ENCODE results near the gene DENND1A. TPM values are rescaled to one million over a fixed set of nuclear protein-coding genes. Genes with fewer than 3 reads are reported as not detected.

DENND1A gene
- total RNA-seq, 1 experiment from 2014 or later = 50.1 TPM

DNA sequence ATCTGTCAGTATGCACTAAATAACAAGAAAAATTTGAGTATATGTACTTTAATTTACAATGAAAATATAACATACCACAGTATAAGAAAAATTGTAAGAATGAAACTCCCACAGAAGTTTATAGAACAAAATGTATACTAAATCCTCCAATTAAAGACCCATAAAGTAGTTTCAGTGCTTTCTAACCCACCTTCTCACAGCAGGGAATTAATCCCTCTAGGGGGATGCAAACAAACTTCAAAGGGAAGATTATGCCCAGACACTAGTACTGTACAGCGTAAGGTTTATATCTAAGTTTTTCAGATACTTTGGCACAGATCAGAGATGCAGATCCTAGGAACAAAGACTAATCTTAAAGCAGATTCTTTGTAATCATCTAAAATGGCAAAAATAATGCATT is 57.2 kb downstream of the DENND1A start:
- H3K9ac ChIP-seq (ENCODE audit: low read length) = no peak overlapping the region
- no peaks in the 10 kb centered on the region for H3K9me3 ChIP-seq (ENCODE audit: low read length)
- H3K27ac ChIP-seq (ENCODE audit: low read length) = no peak overlapping the region
- no peaks in the 10 kb centered on the region for H3K27me3 ChIP-seq (ENCODE audit: low read length)
- peaks cover 3% of the 10 kb centered on the region; the same call in 1 of the 2 replicates for H3K79me2 ChIP-seq (ENCODE audit: low read length)
- H3K4me3 ChIP-seq (ENCODE audit: low read length) = no peak overlapping the region
- no peak for DNase-seq
- H4K20me1 ChIP-seq (ENCODE audit: insufficient read depth, low read depth, low read length) = peaks cover 6% of the 10 kb centered on the region; the same call in 1 of the 2 replicates
- no peaks in the 10 kb centered on the region for H3K9me2 ChIP-seq (replicated peaks; ENCODE audit: insufficient read depth, low read length)
- no peak overlapping the region for H3K4me2 ChIP-seq (ENCODE audit: low read depth, low read length, poor library complexity, severe bottlenecking)
- H3K36me3 ChIP-seq (ENCODE audit: insufficient read depth, low read length) = peaks cover 7% of the 10 kb centered on the region
- no peak overlapping the region for H2AFZ ChIP-seq (ENCODE audit: low read length)
- H3K4me1 ChIP-seq (ENCODE audit: low read length) = peaks cover 6% of the 10 kb centered on the region

DNA sequence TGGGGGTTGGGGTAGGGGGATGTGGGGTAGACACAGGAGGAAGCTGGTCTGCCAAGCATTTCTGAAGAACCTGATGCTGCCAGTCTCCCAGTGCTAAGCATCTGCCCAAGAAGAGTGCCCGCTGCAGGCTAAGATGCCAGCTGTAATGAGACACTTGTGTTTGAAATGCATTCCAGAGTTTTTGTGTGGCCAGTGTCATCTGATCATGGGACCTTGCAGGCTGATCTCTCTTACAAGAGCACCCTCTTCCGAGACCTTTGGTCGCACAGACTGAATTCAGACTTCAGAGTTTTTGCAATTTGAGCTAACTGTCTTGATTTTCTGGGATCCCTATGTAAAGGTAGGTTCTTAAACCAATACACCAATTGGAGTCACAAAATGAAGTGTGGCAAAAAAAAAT is 58.1 kb downstream of the DENND1A start:
- Histone ChIP-seq H3K36me3 (ENCODE audit: insufficient read depth, low read length) (peaks cover 5% of the 10 kb centered on the region), H3K4me2 (ENCODE audit: low read depth, low read length, poor library complexity, severe bottlenecking) (no peak overlapping the region), H3K9ac (ENCODE audit: low read length) (no peak overlapping the region), H2AFZ (ENCODE audit: low read length) (no peak overlapping the region), H4K20me1 (ENCODE audit: insufficient read depth, low read depth, low read length) (peaks cover 14% of the 10 kb centered on the region; the same call in 1 of the 2 replicates), H3K79me2 (ENCODE audit: low read length) (peaks cover 3% of the 10 kb centered on the region; the same call in 1 of the 2 replicates), H3K9me2 (replicated peaks; ENCODE audit: insufficient read depth, low read length) (no peaks in the 10 kb centered on the region), H3K27ac (ENCODE audit: low read length) (no peak overlapping the region), H3K9me3 (ENCODE audit: low read length) (no peaks in the 10 kb centered on the region), H3K4me1 (ENCODE audit: low read length) (peaks cover 15% of the 10 kb centered on the region), H3K4me3 (ENCODE audit: low read length) (no peak overlapping the region), H3K27me3 (ENCODE audit: low read length) (no peaks in the 10 kb centered on the region)
- no peak for DNase-seq

DNA sequence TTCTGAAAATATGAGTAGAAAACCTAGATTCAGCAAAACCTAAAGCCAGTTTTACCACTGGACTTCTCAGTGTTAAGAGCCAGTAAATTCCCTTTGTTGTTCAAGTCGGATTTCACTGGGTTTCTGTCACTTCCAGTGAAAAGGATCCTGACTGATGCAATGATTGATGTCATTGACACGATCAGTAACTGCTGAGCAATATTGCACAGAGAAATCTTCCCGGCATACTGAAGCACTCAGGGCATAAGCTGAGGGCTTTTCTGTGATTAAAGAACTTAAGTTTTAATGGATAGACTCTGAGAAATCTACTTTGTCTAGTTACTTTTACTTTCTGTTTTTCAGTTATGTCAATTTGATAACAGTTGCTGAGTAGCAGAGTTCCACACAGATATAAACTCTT is 61.9 kb downstream of the DENND1A start:
- no peak for DNase-seq
- H3K27me3 ChIP-seq (ENCODE audit: low read length) = no peaks in the 10 kb centered on the region
- H3K27ac ChIP-seq (ENCODE audit: low read length) = no peak overlapping the region
- no peak overlapping the region for H3K9ac ChIP-seq (ENCODE audit: low read length)
- H3K4me1 ChIP-seq (ENCODE audit: low read length) = peaks cover 16% of the 10 kb centered on the region
- peaks cover 19% of the 10 kb centered on the region for H3K79me2 ChIP-seq (ENCODE audit: low read length)
- no peak overlapping the region for H2AFZ ChIP-seq (ENCODE audit: low read length)
- no peak overlapping the region for H3K4me2 ChIP-seq (ENCODE audit: low read depth, low read length, poor library complexity, severe bottlenecking)
- peaks cover 17% of the 10 kb centered on the region; the same call in 1 of the 2 replicates for H4K20me1 ChIP-seq (ENCODE audit: insufficient read depth, low read depth, low read length)
- H3K36me3 ChIP-seq (ENCODE audit: insufficient read depth, low read length) = no peaks in the 10 kb centered on the region
- H3K4me3 ChIP-seq (ENCODE audit: low read length) = no peak overlapping the region
- H3K9me2 ChIP-seq (replicated peaks; ENCODE audit: insufficient read depth, low read length) = no peaks in the 10 kb centered on the region
- H3K9me3 ChIP-seq (ENCODE audit: low read length) = no peaks in the 10 kb centered on the region

DNA sequence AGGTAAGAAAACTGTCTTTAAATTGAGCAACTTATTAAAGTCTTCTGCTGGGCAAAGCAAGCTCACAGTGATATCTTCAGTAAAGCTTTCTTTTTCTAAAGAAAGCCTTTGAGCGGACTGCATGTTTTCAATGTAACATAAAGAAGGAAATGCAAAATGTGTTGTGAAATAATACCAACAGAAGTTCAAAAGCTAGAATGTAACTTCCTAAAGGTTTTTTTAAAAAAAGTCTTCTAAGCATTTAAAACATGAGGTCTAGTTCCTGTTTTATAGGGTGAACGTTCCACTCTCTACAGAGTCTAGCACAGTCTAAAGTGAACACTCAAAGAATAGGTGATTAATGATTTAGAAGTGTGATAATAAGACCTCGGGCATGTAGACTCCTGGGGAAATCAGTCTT is 62.9 kb downstream of the DENND1A start:
- H3K27me3 ChIP-seq (ENCODE audit: low read length) = no peaks in the 10 kb centered on the region
- H3K36me3 ChIP-seq (ENCODE audit: insufficient read depth, low read length) = no peaks in the 10 kb centered on the region
- peaks cover 13% of the 10 kb centered on the region for H3K4me1 ChIP-seq (ENCODE audit: low read length)
- DNase-seq = no peak
- H3K4me3 ChIP-seq (ENCODE audit: low read length) = no peak overlapping the region
- no peaks in the 10 kb centered on the region for H3K9me3 ChIP-seq (ENCODE audit: low read length)
- no peak overlapping the region for H3K27ac ChIP-seq (ENCODE audit: low read length)
- H3K9me2 ChIP-seq (replicated peaks; ENCODE audit: insufficient read depth, low read length) = no peaks in the 10 kb centered on the region
- peaks cover 17% of the 10 kb centered on the region; the same call in 1 of the 2 replicates for H4K20me1 ChIP-seq (ENCODE audit: insufficient read depth, low read depth, low read length)
- H3K4me2 ChIP-seq (ENCODE audit: low read depth, low read length, poor library complexity, severe bottlenecking) = no peak overlapping the region
- no peak overlapping the region for H2AFZ ChIP-seq (ENCODE audit: low read length)
- H3K9ac ChIP-seq (ENCODE audit: low read length) = no peak overlapping the region
- peaks cover 28% of the 10 kb centered on the region for H3K79me2 ChIP-seq (ENCODE audit: low read length)

DNA sequence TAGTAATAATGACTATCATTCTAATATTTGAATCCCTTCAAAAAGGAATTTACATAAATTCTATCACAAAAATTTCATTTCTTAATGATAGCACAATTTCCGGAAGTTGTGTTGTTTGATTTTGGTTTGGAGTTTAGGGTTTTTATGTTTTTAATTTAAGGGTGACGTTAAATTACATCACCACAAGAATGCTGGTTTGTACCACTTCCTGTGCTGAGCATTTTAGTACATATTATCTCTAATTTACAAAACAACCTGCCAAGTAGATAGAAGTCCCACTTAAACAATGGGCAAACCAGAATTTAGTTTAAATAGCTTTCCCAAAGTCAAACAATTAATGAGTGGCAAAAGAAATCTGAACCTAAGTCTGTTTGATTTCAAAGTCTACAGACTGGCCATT is 63.4 kb downstream of the DENND1A start:
- H3K79me2 ChIP-seq (ENCODE audit: low read length) = peaks cover 26% of the 10 kb centered on the region
- H3K4me1 ChIP-seq (ENCODE audit: low read length) = peaks cover 16% of the 10 kb centered on the region
- H3K9ac ChIP-seq (ENCODE audit: low read length) = no peak overlapping the region
- DNase-seq = no peak
- no peak overlapping the region for H3K27ac ChIP-seq (ENCODE audit: low read length)
- no peaks in the 10 kb centered on the region for H3K27me3 ChIP-seq (ENCODE audit: low read length)
- no peak overlapping the region for H3K4me3 ChIP-seq (ENCODE audit: low read length)
- no peak overlapping the region for H3K4me2 ChIP-seq (ENCODE audit: low read depth, low read length, poor library complexity, severe bottlenecking)
- H3K36me3 ChIP-seq (ENCODE audit: insufficient read depth, low read length) = no peaks in the 10 kb centered on the region
- no peak overlapping the region for H2AFZ ChIP-seq (ENCODE audit: low read length)
- H3K9me2 ChIP-seq (replicated peaks; ENCODE audit: insufficient read depth, low read length) = no peaks in the 10 kb centered on the region
- H4K20me1 ChIP-seq (ENCODE audit: insufficient read depth, low read depth, low read length) = peaks cover 17% of the 10 kb centered on the region; the same call in 1 of the 2 replicates
- H3K9me3 ChIP-seq (ENCODE audit: low read length) = no peaks in the 10 kb centered on the region

DNA sequence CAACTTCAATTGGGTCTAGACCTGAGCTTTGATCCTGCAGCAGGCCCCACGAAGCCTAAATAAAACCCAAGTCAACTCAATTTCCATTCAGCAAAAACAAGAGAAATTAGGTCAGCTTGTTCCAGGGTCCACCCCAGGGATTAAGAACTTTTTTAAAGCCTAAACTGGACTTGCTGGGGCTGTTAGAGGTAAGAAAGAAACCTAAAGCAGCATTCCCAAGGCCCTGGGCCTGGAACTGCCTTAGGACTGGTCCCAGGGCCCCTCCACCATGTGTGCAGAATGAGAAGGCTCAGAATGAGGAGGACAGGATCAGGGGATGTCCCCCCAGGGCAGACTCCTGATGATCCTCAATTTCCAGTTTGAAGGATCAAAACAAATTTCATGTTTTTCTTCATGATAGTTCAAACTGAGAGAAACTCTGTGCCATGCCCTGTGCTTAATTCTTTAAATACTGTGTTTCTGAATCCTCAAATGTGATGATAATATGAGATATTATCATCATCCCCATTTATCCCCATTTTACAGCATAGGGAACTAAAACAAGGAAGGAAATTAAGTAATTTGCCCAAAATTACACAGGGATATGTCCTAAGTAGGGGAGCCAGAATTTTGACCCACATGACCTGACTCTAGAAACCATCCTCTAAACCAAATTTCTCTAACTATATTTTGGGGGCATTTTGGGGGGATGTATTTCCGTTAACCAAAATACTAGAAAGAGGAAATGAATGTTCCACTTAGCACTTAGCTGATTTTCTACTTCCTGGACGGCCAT is 64.5 kb downstream of the DENND1A start:
- H3K79me2 ChIP-seq (ENCODE audit: low read length) = peaks cover 26% of the 10 kb centered on the region
- H3K4me1 ChIP-seq (ENCODE audit: low read length) = peaks cover 20% of the 10 kb centered on the region
- H3K36me3 ChIP-seq (ENCODE audit: insufficient read depth, low read length) = no peaks in the 10 kb centered on the region
- H3K4me2 ChIP-seq (ENCODE audit: low read depth, low read length, poor library complexity, severe bottlenecking) = no peak overlapping the region
- H3K27me3 ChIP-seq (ENCODE audit: low read length) = no peaks in the 10 kb centered on the region
- H3K9ac ChIP-seq (ENCODE audit: low read length) = no peak overlapping the region
- no peak overlapping the region for H3K27ac ChIP-seq (ENCODE audit: low read length)
- no peak overlapping the region for H3K4me3 ChIP-seq (ENCODE audit: low read length)
- H3K9me2 ChIP-seq (replicated peaks; ENCODE audit: insufficient read depth, low read length) = no peaks in the 10 kb centered on the region
- no peak for DNase-seq
- H4K20me1 ChIP-seq (ENCODE audit: insufficient read depth, low read depth, low read length) = peaks cover 17% of the 10 kb centered on the region; the same call in 1 of the 2 replicates
- H2AFZ ChIP-seq (ENCODE audit: low read length) = no peak overlapping the region
- H3K9me3 ChIP-seq (ENCODE audit: low read length) = no peaks in the 10 kb centered on the region

DNA sequence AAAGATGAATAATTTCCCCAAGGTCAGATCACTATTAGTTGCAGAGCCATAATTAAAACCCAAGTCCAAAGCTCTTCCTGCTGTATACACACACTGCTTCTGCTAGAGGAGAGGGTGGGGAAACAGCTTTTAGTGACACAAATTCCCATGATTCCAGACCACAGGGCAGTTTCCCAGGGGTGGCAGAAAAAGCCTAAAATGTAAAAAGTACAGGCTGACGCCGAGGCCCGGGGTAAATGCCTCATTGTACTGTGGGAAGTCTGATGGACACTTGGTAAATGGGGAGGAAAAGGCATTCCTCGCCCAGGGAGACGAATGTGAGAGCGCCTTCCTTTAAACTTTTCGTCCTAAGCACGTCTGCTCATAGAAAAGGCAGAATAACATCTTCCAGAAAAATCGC is 65.7 kb downstream of the DENND1A start:
- Histone ChIP-seq H3K9me3 (ENCODE audit: low read length) (no peaks in the 10 kb centered on the region), H3K27ac (ENCODE audit: low read length) (no peak overlapping the region)

DNA sequence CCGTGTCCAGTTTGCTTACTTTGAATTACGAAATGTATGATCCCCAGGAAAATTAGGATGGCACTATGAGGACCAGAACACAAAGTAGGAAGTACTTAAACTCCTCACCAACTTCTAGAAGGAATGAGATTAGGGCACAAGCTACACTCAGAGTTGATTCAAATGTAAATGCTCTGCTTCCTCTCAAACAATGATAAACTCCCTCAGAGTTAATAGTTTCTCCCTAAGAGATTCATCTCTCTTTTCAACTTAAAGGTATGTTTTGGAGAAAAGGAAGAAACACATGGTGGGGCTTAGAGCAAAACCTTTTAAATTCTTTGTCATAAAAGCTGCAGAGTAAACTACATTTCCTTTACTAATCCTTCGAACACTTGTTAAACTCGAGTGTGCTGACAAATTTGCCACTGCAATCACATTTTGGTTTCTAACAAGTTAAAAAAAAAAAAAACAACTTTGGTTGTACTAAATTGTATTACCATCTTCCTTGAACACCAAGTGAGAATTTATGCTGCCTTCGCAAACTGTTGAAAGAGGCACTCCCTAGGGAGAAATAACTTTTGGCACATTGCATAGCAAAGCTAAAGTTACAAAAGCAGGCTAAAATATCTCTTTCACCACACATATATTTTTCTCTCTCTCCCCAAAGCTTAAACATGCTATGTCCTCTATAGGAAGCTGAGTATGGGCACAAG is 66.6 kb downstream of the DENND1A start:
- H2AFZ ChIP-seq (ENCODE audit: low read length) = no peak overlapping the region
- H3K27me3 ChIP-seq (ENCODE audit: low read length) = no peaks in the 10 kb centered on the region
- H3K9me3 ChIP-seq (ENCODE audit: low read length) = no peaks in the 10 kb centered on the region
- no peak overlapping the region for H3K27ac ChIP-seq (ENCODE audit: low read length)
- H3K9ac ChIP-seq (ENCODE audit: low read length) = no peak overlapping the region
- no peak overlapping the region for H3K4me3 ChIP-seq (ENCODE audit: low read length)
- peaks cover 12% of the 10 kb centered on the region; the same call in 1 of the 2 replicates for H4K20me1 ChIP-seq (ENCODE audit: insufficient read depth, low read depth, low read length)
- peaks cover 20% of the 10 kb centered on the region for H3K4me1 ChIP-seq (ENCODE audit: low read length)
- H3K9me2 ChIP-seq (replicated peaks; ENCODE audit: insufficient read depth, low read length) = no peaks in the 10 kb centered on the region
- no peak overlapping the region for H3K4me2 ChIP-seq (ENCODE audit: low read depth, low read length, poor library complexity, severe bottlenecking)
- peaks cover 29% of the 10 kb centered on the region for H3K79me2 ChIP-seq (ENCODE audit: low read length)
- no peak for DNase-seq
- H3K36me3 ChIP-seq (ENCODE audit: insufficient read depth, low read length) = no peaks in the 10 kb centered on the region

More for the DNA sequence above, 65.7 kb downstream of the DENND1A start:
- no peak overlapping the region for H2AFZ ChIP-seq (ENCODE audit: low read length)
- no peak overlapping the region for H3K4me2 ChIP-seq (ENCODE audit: low read depth, low read length, poor library complexity, severe bottlenecking)
- H4K20me1 ChIP-seq (ENCODE audit: insufficient read depth, low read depth, low read length) = peaks cover 17% of the 10 kb centered on the region; the same call in 1 of the 2 replicates
- H3K9me2 ChIP-seq (replicated peaks; ENCODE audit: insufficient read depth, low read length) = no peaks in the 10 kb centered on the region
- no peak for DNase-seq
- no peak overlapping the region for H3K4me3 ChIP-seq (ENCODE audit: low read length)
- H3K9ac ChIP-seq (ENCODE audit: low read length) = no peak overlapping the region
- H3K36me3 ChIP-seq (ENCODE audit: insufficient read depth, low read length) = no peaks in the 10 kb centered on the region
- H3K27me3 ChIP-seq (ENCODE audit: low read length) = no peaks in the 10 kb centered on the region
- H3K4me1 ChIP-seq (ENCODE audit: low read length) = peaks cover 20% of the 10 kb centered on the region
- peaks cover 26% of the 10 kb centered on the region for H3K79me2 ChIP-seq (ENCODE audit: low read length)

All from Karpas-422 (cell line).